ENCODE data around the gene OCSTAMP.
A peak's percentile ranks its signal among the peaks of the same experiment; 100 is the strongest.

OCSTAMP gene

DNA sequence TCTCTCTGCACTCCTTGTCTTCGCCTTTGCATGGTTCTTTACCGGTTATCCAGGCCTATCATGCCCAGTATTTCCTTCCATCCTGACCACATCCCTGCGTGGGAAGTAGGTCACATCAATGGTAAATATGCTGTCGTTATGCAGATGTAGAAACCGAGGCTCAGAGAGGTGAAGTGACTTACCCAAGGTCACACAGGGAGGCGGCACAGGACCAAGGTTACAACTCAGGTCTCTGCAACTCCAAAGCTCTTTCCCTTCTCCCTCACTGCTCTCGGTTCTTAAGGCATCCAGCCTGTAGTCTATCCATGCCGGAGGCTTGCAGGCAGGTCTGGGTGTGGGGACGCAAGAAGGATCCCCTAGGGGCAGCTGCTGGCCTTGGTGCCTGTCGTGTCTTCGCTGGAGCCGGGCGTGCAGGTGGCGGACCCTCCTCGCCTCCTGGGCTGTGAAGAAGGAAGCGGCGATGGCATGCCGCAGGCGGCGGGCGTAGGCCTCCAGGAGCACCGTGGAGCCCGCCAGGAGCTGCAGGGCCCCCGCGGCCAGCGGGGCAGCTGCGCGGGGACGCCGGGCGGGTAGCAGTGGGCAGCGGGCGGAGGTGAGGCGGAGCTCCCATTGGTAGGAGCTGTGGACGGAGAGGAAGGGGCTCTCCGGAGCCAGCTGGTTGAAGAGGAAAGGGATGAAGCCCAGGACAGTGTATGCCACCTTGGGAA is 9.1 kb downstream of the OCSTAMP start:
- H3K27me3 Mint-ChIP-seq: peaks cover 63% of the 10 kb centered on the region
- H3K4me3 Mint-ChIP-seq: no peak overlapping the region
- DNase-seq: no peak
- CTCF ChIA-PET: interaction anchor here (1.1 to 2.3 kb wide), 4 partner anchors 10 to 141 kb away, joined by 3 to 5 read pairs (median 4); no protein-coding TSS in a partner anchor
- peaks cover 11% of the 10 kb centered on the region for H3K4me1 Mint-ChIP-seq
- no peak overlapping the region for H3K27ac Mint-ChIP-seq
- H3K9me3 Mint-ChIP-seq: no peaks in the 10 kb centered on the region
- H3K36me3 Mint-ChIP-seq: no peaks in the 10 kb centered on the region

DNA sequence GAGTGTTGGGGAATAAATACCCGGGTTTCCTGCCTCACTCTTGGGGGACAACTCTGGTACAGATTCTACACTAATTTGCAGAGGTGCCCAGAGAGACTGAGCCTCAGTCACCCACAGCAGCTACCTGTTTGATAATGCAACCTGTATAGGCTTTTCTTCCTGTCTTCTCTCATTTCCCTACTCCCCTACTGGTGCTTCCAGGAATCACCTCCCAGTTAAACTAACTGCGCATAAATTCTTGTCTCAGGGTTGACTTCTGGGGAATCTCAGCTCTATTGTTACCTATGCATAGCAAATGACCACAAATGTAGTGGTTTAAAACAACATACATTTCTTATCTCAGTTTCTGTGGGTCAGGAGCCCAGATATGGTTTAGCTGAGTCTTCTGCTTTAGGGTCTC is 11.3 kb downstream of the OCSTAMP start:
- peaks cover 10% of the 10 kb centered on the region for H3K4me1 Mint-ChIP-seq
- no peak overlapping the region for H3K4me3 Mint-ChIP-seq
- no peak overlapping the region for H3K27ac Mint-ChIP-seq
- no peak for DNase-seq
- peaks cover 63% of the 10 kb centered on the region for H3K27me3 Mint-ChIP-seq
- no peaks in the 10 kb centered on the region for H3K9me3 Mint-ChIP-seq
- CTCF ChIA-PET: interaction anchor here (1.5 to 2.9 kb wide), 3 partner anchors 18 to 104 kb away, joined by 3 to 12 read pairs (median 5); no protein-coding TSS in a partner anchor
- H3K36me3 Mint-ChIP-seq: no peaks in the 10 kb centered on the region

DNA sequence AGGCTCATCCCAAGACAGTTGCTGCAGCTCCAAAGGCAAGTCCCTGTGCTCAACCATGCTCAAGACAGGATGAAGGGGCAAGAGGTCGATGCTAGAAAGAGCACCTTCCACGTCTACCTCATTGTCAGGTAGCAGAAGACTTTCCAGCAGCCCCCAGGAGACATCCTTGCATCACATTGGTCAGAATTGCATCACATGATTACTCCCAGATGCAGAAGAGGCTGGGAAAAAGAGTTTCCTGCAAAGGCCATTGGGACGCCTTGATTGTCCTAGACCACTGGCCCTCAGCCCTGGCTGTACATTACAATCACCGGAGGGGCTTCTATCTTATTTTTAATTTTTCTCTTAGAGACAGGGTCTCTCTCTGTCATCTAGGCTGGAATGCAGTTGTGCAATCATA is 19.8 kb downstream of the OCSTAMP start:
- DNase-seq: no peak
- H3K4me3 Mint-ChIP-seq: no peak overlapping the region
- CTCF ChIA-PET: interaction anchor here (1.1 kb wide), 1 partner anchor 31 kb away, joined by 4 read pairs; no protein-coding TSS in a partner anchor
- no peaks in the 10 kb centered on the region for H3K4me1 Mint-ChIP-seq
- no peaks in the 10 kb centered on the region for H3K36me3 Mint-ChIP-seq
- H3K9me3 Mint-ChIP-seq: no peaks in the 10 kb centered on the region
- peaks cover 68% of the 10 kb centered on the region for H3K27me3 Mint-ChIP-seq
- H3K27ac Mint-ChIP-seq: peak overlapping the region; percentile 42

DNA sequence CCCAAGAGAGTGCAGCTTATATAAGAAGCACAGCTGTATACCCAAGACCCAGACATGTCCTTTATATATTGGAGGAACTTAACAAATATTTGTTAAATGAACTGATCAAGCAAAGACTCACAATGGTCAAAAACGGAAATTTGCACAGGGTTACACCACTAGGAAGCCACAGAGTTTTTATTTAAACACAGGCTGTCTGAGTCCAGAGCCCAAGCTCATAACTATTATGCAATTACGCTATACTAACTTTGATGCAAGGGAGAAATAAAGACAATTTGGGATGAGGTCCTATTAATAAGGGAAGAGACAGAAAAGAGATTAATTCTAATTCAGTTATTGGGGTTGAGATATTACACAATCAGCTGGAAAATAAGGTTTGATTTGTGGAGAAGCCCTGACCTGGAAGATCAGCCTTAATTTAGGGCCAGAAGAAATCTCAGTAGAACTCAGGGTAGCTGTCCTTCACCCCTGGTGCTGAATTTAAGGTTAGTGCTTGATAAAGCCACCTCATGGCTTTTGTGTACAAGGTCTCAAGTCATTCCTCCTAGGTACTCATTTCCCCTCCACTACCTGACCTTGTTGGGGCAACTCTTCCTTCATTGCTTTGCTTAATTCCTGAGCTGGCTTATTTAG is 26.6 kb downstream of the OCSTAMP start:
- Mint-ChIP-seq H3K9me3 (no peaks in the 10 kb centered on the region), H3K27ac (no peak overlapping the region), H3K4me1 (no peaks in the 10 kb centered on the region), H3K4me3 (no peak overlapping the region), H3K36me3 (no peaks in the 10 kb centered on the region), H3K27me3 (peaks cover 61% of the 10 kb centered on the region)
- peak; percentile 50 for DNase-seq
- CTCF ChIA-PET: interaction anchor here (0.7 to 4.9 kb wide), 7 partner anchors 26 to 229 kb away, joined by 3 to 28 read pairs (median 4); partner anchors contain the start of genes OCSTAMP and TP53RK

GRCh38 chr20:46523108-46523507 is 27.3 kb downstream of the OCSTAMP start:
- Mint-ChIP-seq H3K9me3 (no peaks in the 10 kb centered on the region), H3K36me3 (no peaks in the 10 kb centered on the region), H3K27ac (no peak overlapping the region), H3K4me1 (no peaks in the 10 kb centered on the region), H3K4me3 (no peak overlapping the region), H3K27me3 (peaks cover 54% of the 10 kb centered on the region)
- no peak for DNase-seq
- CTCF ChIA-PET: interaction anchor here (0.6 to 4.9 kb wide), 9 partner anchors 16 to 222 kb away, joined by 3 to 28 read pairs (median 7); partner anchors contain the start of genes OCSTAMP and TP53RK

GRCh38 chr20:46520976-46521579 is 29.4 kb downstream of the OCSTAMP start:
- Mint-ChIP-seq H3K36me3 (no peaks in the 10 kb centered on the region), H3K4me3 (no peak overlapping the region), H3K27ac (no peak overlapping the region), H3K9me3 (no peaks in the 10 kb centered on the region), H3K27me3 (peaks cover 41% of the 10 kb centered on the region), H3K4me1 (no peaks in the 10 kb centered on the region)
- CTCF ChIA-PET: interaction anchor here (0.9 to 4.9 kb wide), 12 partner anchors 18 to 176 kb away, joined by 3 to 28 read pairs (median 6); partner anchors contain the start of gene OCSTAMP
- peak; percentile 71 for DNase-seq

- DNase-seq: no peak
- no peak overlapping the region for H3K4me3 Mint-ChIP-seq
- H3K4me1 Mint-ChIP-seq: no peaks in the 10 kb centered on the region
- CTCF ChIA-PET: interaction anchor here (1.0 to 3.6 kb wide), 7 partner anchors 18 to 167 kb away, joined by 3 to 27 read pairs (median 7); partner anchors contain the start of gene OCSTAMP
- H3K9me3 Mint-ChIP-seq: no peaks in the 10 kb centered on the region
- no peak overlapping the region for H3K27ac Mint-ChIP-seq
- no peaks in the 10 kb centered on the region for H3K36me3 Mint-ChIP-seq
- peaks cover 37% of the 10 kb centered on the region for H3K27me3 Mint-ChIP-seq
These were observed 29.9 kb downstream of the OCSTAMP start for GRCh38 chr20:46520540-46520939.

DNA sequence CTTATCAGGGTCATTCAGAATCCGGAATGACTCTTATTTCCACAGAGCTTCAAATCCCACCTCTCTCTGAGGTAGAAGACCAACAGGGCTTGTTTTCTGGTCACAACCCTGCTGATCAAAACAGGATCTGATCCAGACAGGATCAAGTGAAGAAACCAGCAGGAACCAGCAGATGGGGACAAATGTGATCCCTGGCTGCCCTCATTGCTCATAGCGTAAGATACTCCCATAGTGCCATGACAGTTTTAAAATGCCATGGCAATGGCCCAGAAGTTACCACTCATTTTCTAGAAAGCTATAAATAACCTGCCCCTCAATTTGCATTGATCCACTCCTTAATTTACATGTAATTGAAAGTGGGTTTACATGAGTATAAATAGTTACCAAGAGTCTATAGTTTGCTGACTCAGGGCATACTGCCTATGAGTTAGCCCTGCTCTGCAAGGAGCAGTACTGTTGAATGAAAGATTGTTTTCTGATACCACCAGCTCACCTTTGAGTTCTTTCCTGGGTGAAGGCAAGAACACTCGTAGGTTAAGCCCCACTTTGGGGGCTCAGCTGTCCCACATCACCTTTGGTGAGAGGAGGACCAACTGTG is 30.9 kb downstream of the OCSTAMP start:
- Mint-ChIP-seq H3K27me3 (peaks cover 34% of the 10 kb centered on the region), H3K27ac (no peak overlapping the region), H3K36me3 (no peaks in the 10 kb centered on the region), H3K4me1 (no peaks in the 10 kb centered on the region), H3K4me3 (no peak overlapping the region), H3K9me3 (no peaks in the 10 kb centered on the region)
- no peak for DNase-seq
- CTCF ChIA-PET: interaction anchor here (1.0 to 3.6 kb wide), 5 partner anchors 25 to 162 kb away, joined by 3 to 27 read pairs (median 7); partner anchors contain the start of gene OCSTAMP

DNA sequence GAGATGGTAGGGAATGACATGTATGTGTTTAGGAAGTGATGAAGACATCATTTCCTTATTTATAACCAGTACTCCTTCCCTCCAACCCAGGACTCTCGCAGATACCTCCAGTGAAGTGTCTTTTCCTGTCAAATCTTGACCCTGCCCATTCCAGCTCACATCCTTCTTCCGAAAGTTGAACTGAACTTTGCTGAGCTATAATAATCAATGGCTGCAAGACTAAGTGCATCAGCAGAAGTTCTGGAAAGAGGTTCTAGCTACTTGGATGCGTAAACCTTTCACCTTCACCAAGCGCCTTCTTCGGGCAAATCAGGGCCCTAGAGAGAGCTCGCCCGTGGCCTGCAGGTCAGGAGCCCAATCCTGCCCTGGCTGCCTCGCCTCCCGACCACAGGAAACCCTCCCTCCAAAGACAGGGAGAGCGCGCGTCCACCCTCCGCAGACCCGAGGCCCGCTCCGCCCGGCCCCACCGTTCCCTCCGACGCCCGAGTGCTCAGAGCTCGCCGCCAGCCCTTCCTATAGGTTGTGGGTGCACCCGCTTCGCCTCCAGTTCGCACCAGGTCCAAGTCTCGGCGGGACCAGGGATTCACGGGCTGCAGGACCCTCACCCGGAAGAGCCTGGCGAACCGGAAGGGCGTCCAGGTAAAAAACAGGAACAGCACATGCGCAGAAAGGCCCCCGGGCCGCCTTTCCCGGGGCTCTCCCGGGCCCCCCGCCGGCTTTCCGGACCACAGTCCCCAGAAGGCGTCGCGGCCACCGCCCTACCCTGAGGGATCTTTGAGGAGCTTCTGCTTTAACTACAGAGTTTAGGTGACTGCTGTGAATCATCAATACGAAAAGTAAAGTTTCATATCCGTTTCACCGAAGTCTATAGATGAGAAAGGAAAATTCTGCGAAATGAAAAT is 37.3 kb downstream of the OCSTAMP start, which contains the start of gene ZNF334:
ZNF334 (minus strand) TSS at position 617 of the 902 bp plus-strand sequence. CDS start 1,457 bp downstream, outside the sequence.
- Mint-ChIP-seq H3K27ac (peak within 1 kb of the TSS; percentile 71), H3K4me3 (peak within 1 kb of the TSS; percentile 72), H3K9me3 (peaks cover 2% of the 10 kb centered on the region), H3K4me1 (peaks cover 14% of the 10 kb centered on the region), H3K36me3 (no peaks in the 10 kb centered on the region), H3K27me3 (peaks cover 31% of the 10 kb centered on the region)
- CTCF ChIA-PET: interaction anchor here (0.7 to 2.1 kb wide), 4 partner anchors 19 to 181 kb away, joined by 3 to 6 read pairs (median 3); no protein-coding TSS in a partner anchor
- peak; percentile 48 for DNase-seq

- CTCF ChIA-PET: no interaction called here
- peaks cover 14% of the 10 kb centered on the region for H3K4me1 Mint-ChIP-seq
- H3K9me3 Mint-ChIP-seq: peaks cover 2% of the 10 kb centered on the region
- H3K4me3 Mint-ChIP-seq: no peak overlapping the region
- no peaks in the 10 kb centered on the region for H3K36me3 Mint-ChIP-seq
- H3K27me3 Mint-ChIP-seq: peaks cover 29% of the 10 kb centered on the region
- H3K27ac Mint-ChIP-seq: no peak overlapping the region
- no peak for DNase-seq
These were observed 40.9 kb downstream of the OCSTAMP start for GRCh38 chr20:46509523-46509922.

DNA sequence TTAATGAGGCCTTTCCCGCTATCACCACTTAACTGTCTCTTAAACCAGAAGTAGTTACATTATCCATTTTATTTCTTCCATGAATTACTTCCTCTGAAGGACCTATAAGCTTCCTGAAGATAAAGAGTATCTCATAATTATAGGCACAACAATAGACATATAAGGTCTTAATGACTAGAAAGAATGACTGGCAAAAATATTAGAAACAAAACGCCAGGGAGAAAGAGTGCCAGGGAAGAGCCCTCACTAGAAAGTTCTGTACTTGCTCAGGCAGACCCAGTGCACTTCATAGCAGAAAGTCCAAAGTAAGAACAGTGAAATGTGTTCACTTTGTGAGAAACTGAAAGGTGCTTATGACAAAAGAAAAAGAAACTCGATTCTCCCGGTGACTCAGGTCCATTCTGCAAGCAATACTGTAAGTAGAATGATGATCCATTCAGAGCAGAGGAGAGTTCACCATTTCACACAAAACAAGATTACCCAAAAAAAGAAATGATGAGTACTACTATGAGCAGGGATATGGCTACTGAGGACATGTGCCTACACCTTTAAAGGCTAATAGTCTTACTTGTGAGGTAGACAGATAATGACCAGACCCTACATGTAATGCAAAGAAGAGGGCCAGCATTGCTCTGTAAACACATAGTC is 42.6 kb downstream of the OCSTAMP start:
- no peak for DNase-seq
- Mint-ChIP-seq H3K36me3 (peaks cover 5% of the 10 kb centered on the region), H3K4me1 (peaks cover 3% of the 10 kb centered on the region), H3K9me3 (peaks cover 11% of the 10 kb centered on the region), H3K27me3 (peaks cover 20% of the 10 kb centered on the region), H3K27ac (no peak overlapping the region), H3K4me3 (no peak overlapping the region)
- CTCF ChIA-PET: no interaction called here

DNA sequence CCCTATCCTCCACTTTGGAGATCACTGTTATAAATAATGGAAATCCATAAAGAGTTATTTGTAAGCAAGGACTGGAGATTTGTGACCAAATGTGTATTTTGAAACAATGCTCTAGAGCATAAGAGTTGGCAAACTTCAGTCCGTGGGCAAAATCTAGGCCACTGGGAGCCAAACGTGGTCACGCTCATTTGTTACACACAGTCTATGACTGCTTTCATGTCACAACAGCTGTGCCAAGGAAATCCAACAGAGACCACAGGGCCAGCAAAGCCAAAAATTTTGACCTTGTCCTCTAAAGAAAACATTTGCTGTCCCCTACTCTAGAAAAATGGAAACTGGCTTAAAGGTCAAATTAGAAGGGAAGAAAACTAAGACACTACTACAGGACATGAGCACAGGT is 44.9 kb downstream of the OCSTAMP start:
- peaks cover 15% of the 10 kb centered on the region for H3K27me3 Mint-ChIP-seq

GRCh38 chr20:46501961-46502360 is 48.5 kb downstream of the OCSTAMP start:
- no peak for DNase-seq
- CTCF ChIA-PET: no interaction called here
- peaks cover 41% of the 10 kb centered on the region for H3K9me3 Mint-ChIP-seq
- no peaks in the 10 kb centered on the region for H3K4me1 Mint-ChIP-seq
- H3K36me3 Mint-ChIP-seq: peaks cover 6% of the 10 kb centered on the region
- H3K4me3 Mint-ChIP-seq: no peak overlapping the region
- no peak overlapping the region for H3K27ac Mint-ChIP-seq
- peaks cover 7% of the 10 kb centered on the region for H3K27me3 Mint-ChIP-seq

More for the DNA sequence above, 44.9 kb downstream of the OCSTAMP start:
- H3K4me3 Mint-ChIP-seq: no peak overlapping the region
- peaks cover 6% of the 10 kb centered on the region for H3K36me3 Mint-ChIP-seq
- no peaks in the 10 kb centered on the region for H3K4me1 Mint-ChIP-seq
- no peak for DNase-seq
- peaks cover 33% of the 10 kb centered on the region for H3K9me3 Mint-ChIP-seq
- CTCF ChIA-PET: no interaction called here
- no peak overlapping the region for H3K27ac Mint-ChIP-seq

Data from activated naive CD4-positive, alpha-beta T cell treated with anti-CD3 and anti-CD28 coated beads, Interleukin-2, amount 10 ng/mL, durations not matched to agents 7 days and 5 days (primary cell).